GM12878 (cell line): Measurements from ENCODE around the gene ABHD8. TPM values are rescaled to one million over a fixed set of nuclear protein-coding genes. Genes with fewer than 3 reads are reported as not detected.
A peak's percentile ranks its signal among the peaks of the same experiment; 100 is the strongest.

ENCODE experiments used
- ATAC-seq: fragments of 200-7000 bp; cut with Tn5 transposase; 3 replicates; pipeline ENCODE4 v1.9.1; 2020; ENCODE audit warnings: mild to moderate bottlenecking, moderate library complexity
- Bru-seq: library from RNA; stranded (reverse); fragments of 400-500 nt; gene quantifications from one replicate; lab custom pipeline; 2021; lab: Mats Ljungman, UMichigan
- BruChase-seq, 2 experiments: library from RNA; stranded (reverse); fragments of 400-500 nt; gene quantifications; one replicate each; lab custom pipeline; 2021; lab: Mats Ljungman, UMichigan
- BruUV-seq: library from RNA; stranded (reverse); fragments of 400-500 nt; replicated peaks from 2 replicates; lab custom pipeline; 2021; lab: Mats Ljungman, UMichigan
- CTCF ChIA-PET: fragments of 300-600 bp; sonication (Branson Sonifier 250); formaldehyde crosslinking; extraction: SDS; loops from one replicate; lab custom pipeline; 2021; ENCODE audit warnings: inconsistent platforms; lab: Yijun Ruan, JAX
- POLR2A ChIA-PET: fragments of 350-600 bp; formaldehyde crosslinking; extraction: SDS; loops from one replicate; lab custom pipeline; 2021; ENCODE audit warnings: inconsistent platforms; lab: Charles Lee
- RAD21 ChIA-PET: fragments of 300-600 bp; sonication (Branson Sonifier 250); formaldehyde crosslinking; loops from one replicate; lab custom pipeline; 2023; ENCODE audit warnings: antibody characterized with exemption; ENCODE audit not compliant: unreplicated experiment; lab: Charles Lee
- SMC1A ChIA-PET: fragments of 300-600 bp; sonication (Branson Sonifier 250); formaldehyde crosslinking; loops from one replicate; lab custom pipeline; 2023; ENCODE audit not compliant: unreplicated experiment, uncharacterized antibody; lab: Charles Lee
- DNase-seq: peaks from one replicate; pipeline ENCODE4 v3.0.0-alpha.2; 2011; ENCODE audit warnings: low read depth, low spot score
- FAIRE-seq: peaks from 3 replicates; lab custom pipeline; 2011; peaks lifted over from hg19 to GRCh38; lab: Jason Lieb, UNC
- H2AFZ ChIP-seq: 2 replicates; pipeline ENCODE4 v1.6.0; 2011; ENCODE audit warnings: low read depth, low read length, control low read depth; ENCODE audit not compliant: control insufficient read depth
- H3K27ac ChIP-seq: 2 replicates; pipeline ENCODE4 v1.5.1; 2011; ENCODE audit warnings: control low read depth; ENCODE audit not compliant: control insufficient read depth, insufficient read depth
- H3K27me3 ChIP-seq, 2 experiments: replicated peaks in 1 of 2; 2 replicates each; pipeline versions ENCODE4 v1.6.0 to v1.6.1; 2011; ENCODE audit warnings: low read length in 1 of 2; ENCODE audit not compliant: control insufficient read depth in 2 of 2, insufficient read depth in 2 of 2
- H3K36me3 ChIP-seq, 2 experiments: 2 replicates each; pipeline ENCODE4 v1.5.1; 2011; ENCODE audit warnings: low read length in 1 of 2; ENCODE audit not compliant: control insufficient read depth in 2 of 2, insufficient read depth in 2 of 2
- H3K4me1 ChIP-seq: 2 replicates; pipeline ENCODE4 v1.6.1; 2011; ENCODE audit warnings: mild to moderate bottlenecking, low read length, moderate library complexity, mixed read lengths; ENCODE audit not compliant: control insufficient read depth, insufficient read depth
- H3K4me2 ChIP-seq: 2 replicates; pipeline ENCODE4 v1.6.0; 2011; ENCODE audit warnings: control low read depth; ENCODE audit not compliant: control insufficient read depth, insufficient read depth
- H3K4me3 ChIP-seq: fragments of 200-600 bp; sonication (generic); 2 replicates; pipeline ENCODE4 v1.5.1; 2016
- H3K79me2 ChIP-seq: 2 replicates; pipeline ENCODE4 v1.6.0; 2011; ENCODE audit warnings: low read length; ENCODE audit not compliant: control insufficient read depth, insufficient read depth
- H3K9ac ChIP-seq: 2 replicates; pipeline ENCODE4 v1.8.0; 2011; ENCODE audit warnings: low read length, control low read depth, mixed read lengths; ENCODE audit not compliant: control insufficient read depth, insufficient read depth
- H3K9me3 ChIP-seq: replicated peaks from 3 replicates; pipeline ENCODE4 v1.5.1; 2011; ENCODE audit warnings: mild to moderate bottlenecking, low read length; ENCODE audit not compliant: control insufficient read depth, insufficient read depth
- H4K20me1 ChIP-seq: 2 replicates; pipeline ENCODE4 v1.6.0; 2011; ENCODE audit not compliant: control insufficient read depth, insufficient read depth
- CBFB ChIP-seq: IDR thresholded peaks from 2 replicates; pipeline ENCODE4 v1.6.1; 2016; ENCODE audit warnings: antibody characterized with exemption, low read depth
- CBX3 ChIP-seq: fragments of 200-600 bp; sonication (generic); IDR thresholded peaks from 2 replicates; pipeline ENCODE4 v1.6.1; 2016; ENCODE audit warnings: low read depth, borderline replicate concordance
- CHD2 ChIP-seq: IDR thresholded peaks from 2 replicates; pipeline ENCODE4 v1.6.1; 2011; ENCODE audit warnings: low read depth, low read length, improper control_type of control experiment, borderline replicate concordance
- KLF5 ChIP-seq: fragments of 450-650 bp; IDR thresholded peaks from 2 replicates; pipeline ENCODE4 v1.6.1; 2014; ENCODE audit warnings: mild to moderate bottlenecking; ENCODE audit not compliant: partially characterized antibody
- MEF2A ChIP-seq: IDR thresholded peaks from 2 replicates; pipeline ENCODE4 v1.6.1; 2011; ENCODE audit warnings: low read depth, mild to moderate bottlenecking, low read length, moderate library complexity; ENCODE audit not compliant: insufficient read depth
- RBBP5 ChIP-seq: fragments of 200-600 bp; sonication (generic); conservative IDR thresholded peaks from 2 replicates; pipeline ENCODE4 v1.6.1; 2016
- RFX5 ChIP-seq: IDR thresholded peaks from 2 replicates; pipeline ENCODE4 v1.6.1; 2011; ENCODE audit warnings: low read depth, low read length, improper control_type of control experiment
- SIX5 ChIP-seq: IDR thresholded peaks from 2 replicates; pipeline ENCODE4 v1.6.1; 2011; ENCODE audit warnings: mild to moderate bottlenecking, low read depth, low read length, moderate library complexity; ENCODE audit not compliant: severe bottlenecking
- ZBED1 ChIP-seq: IDR thresholded peaks from 2 replicates; pipeline ENCODE4 v1.6.1; 2016; ENCODE audit warnings: borderline replicate concordance
- ZNF274 ChIP-seq: IDR thresholded peaks from one replicate; pipeline ENCODE4 v1.8.0; 2011; ENCODE audit not compliant: insufficient read length, insufficient read depth
- ZZZ3 ChIP-seq: IDR thresholded peaks from 2 replicates; pipeline ENCODE4 v1.6.1; 2011; ENCODE audit warnings: low read depth; ENCODE audit not compliant: control insufficient read depth, insufficient read length
- WGBS: methylation state at CpG from one replicate; pipeline ENCODE4 v1.1.6; 2016; ENCODE audit warnings: low lambda C conversion rate; ENCODE audit not compliant: insufficient replicate concordance, insufficient coverage; ENCODE audit errors: missing lambda C conversion rate; 5-methylcytosine and 5-hydroxymethylcytosine counted together
- in situ Hi-C: fragments of 300-500 bp; cut with MboI; formaldehyde crosslinking; loops from 9 replicates; pipeline ENCODE4 v1.14.3; 2018; ENCODE audit warnings: mixed read lengths
- intact Hi-C: fragments of 100-400 bp; cut with micrococcal nuclease; formaldehyde crosslinking; loops from one replicate; pipeline ENCODE4 v1.14.2; 2022; ENCODE audit not compliant: unreplicated experiment
- long read RNA-seq, 2 experiments: library from polyadenylated mRNA; unstranded; transcript quantifications; one replicate each; pipeline ENCODE4 v2.0.0, GENCODE V29; 2019 to 2020
- polyA minus RNA-seq, 3 experiments: library from RNA; depleted of rRNA, polyadenylated mRNA; stranded (reverse); fragments of >200 nt; gene quantifications; 2 replicates each; pipeline ENCODE4 v1.2.3, GENCODE V29; 2011
- polyA plus RNA-seq, 11 experiments: library from polyadenylated mRNA; depleted of rRNA in 4 of 11; unstranded in 6 of 11; stranded (reverse) in 5 of 11; fragments of >200 nt; fragmentation: Nextera tagmentation in 4 of 11; fragmentation: Illumina TruSeq in 1 of 11; extraction: Ambion mirVana in 4 of 11; extraction: Trizol in 1 of 11; gene quantifications; 1 replicate in 1 of 11; 2 replicates in 10 of 11; pipeline versions ENCODE4 v1.2.1 to v1.2.3, GENCODE V29; 2011 to 2016; ENCODE audit warnings: inconsistent platforms in 2 of 11, missing spikeins in 2 of 11, low read depth in 1 of 11
- total RNA-seq, 4 experiments: library from RNA; depleted of rRNA in 3 of 4; stranded (reverse); fragments of >200 nt in 3 of 4; fragmentation: Illumina TruSeq in 1 of 4; extraction: Trizol in 1 of 4; gene quantifications; 2 replicates each; pipeline versions ENCODE4 v1.2.1 to v1.2.3, GENCODE V29; 2013 to 2021
- TF ChIP-seq, protein P1 (sequence below): fragments of 450-650 bp; IDR thresholded peaks from 2 replicates; pipeline ENCODE4 v1.6.1; 2017; ENCODE audit warnings: antibody characterized with exemption, mild to moderate bottlenecking, moderate library complexity
- TF ChIP-seq, protein P2 (sequence below): fragments of 450-650 bp; IDR thresholded peaks from 2 replicates; pipeline ENCODE4 v1.6.1; 2016; ENCODE audit warnings: mild to moderate bottlenecking

ABHD8 gene, protein sequence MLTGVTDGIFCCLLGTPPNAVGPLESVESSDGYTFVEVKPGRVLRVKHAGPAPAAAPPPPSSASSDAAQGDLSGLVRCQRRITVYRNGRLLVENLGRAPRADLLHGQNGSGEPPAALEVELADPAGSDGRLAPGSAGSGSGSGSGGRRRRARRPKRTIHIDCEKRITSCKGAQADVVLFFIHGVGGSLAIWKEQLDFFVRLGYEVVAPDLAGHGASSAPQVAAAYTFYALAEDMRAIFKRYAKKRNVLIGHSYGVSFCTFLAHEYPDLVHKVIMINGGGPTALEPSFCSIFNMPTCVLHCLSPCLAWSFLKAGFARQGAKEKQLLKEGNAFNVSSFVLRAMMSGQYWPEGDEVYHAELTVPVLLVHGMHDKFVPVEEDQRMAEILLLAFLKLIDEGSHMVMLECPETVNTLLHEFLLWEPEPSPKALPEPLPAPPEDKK
- 7.8 and 8.0 TPM in 2 replicates for total RNA-seq (2013; cell fraction: nucleolus; rRNA removed)
- total RNA-seq (2014; rRNA removed) = 8.8 and 12.0 TPM in 2 replicates
- total RNA-seq (2014; rRNA removed; fragmentation: Illumina TruSeq; extraction: Trizol) = 2.1 TPM in 2 replicates
- 10.0 and 13.1 TPM in 2 replicates for total RNA-seq (2021)
- polyA plus RNA-seq (2011; ENCODE audit: low read depth) = 2.4 TPM
- polyA plus RNA-seq (2011; rRNA removed) = 1.6 and 3.5 TPM in 2 replicates
- 6.7 and 12.3 TPM in 2 replicates for polyA plus RNA-seq (2011; cell fraction: cytosol; rRNA removed)
- polyA plus RNA-seq (2011; cell fraction: nucleus; rRNA removed) = 4.7 TPM in 2 replicates
- polyA plus RNA-seq (2012) = 8.8 TPM in 2 replicates
- 0.55 and 1.5 TPM in 2 replicates for polyA plus RNA-seq (2014; fragmentation: Illumina TruSeq; extraction: Trizol)
- polyA plus RNA-seq (2014; fragmentation: Nextera tagmentation; extraction: Ambion mirVana) = under 1 TPM; 0.03 to 0.04 TPM
- polyA plus RNA-seq (2014; rRNA removed) = 11.8 and 13.1 TPM in 2 replicates
- polyA plus RNA-seq (2016; fragmentation: Nextera tagmentation; extraction: Ambion mirVana) = 10 to 100 TPM in 1 of 2 experiments, 1 to 10 TPM in 1; 8.4 to 12.5 TPM
- 4.5 and 6.7 TPM in 2 replicates for polyA minus RNA-seq (2011; rRNA and poly(A)+ RNA removed)
- 3.4 and 5.3 TPM in 2 replicates for polyA minus RNA-seq (2011; cell fraction: cytosol; rRNA and poly(A)+ RNA removed)
- polyA minus RNA-seq (2011; cell fraction: nucleus; rRNA and poly(A)+ RNA removed) = 3.6 and 4.4 TPM in 2 replicates
- percentile 57 among the genes with signal in this experiment for Bru-seq, nascent RNA
- percentile 52 among the genes with signal in this experiment for BruChase-seq, experiment 1, labeled RNA remaining after a 6-hour chase
- percentile 55 among the genes with signal in this experiment for BruChase-seq, experiment 2, labeled RNA remaining after a 2-hour chase
- long read RNA-seq, experiment 1, transcript ABHD8-201 (5 exons, 2,090 nt) = major isoform, 11 of 12 reads
- long read RNA-seq, experiment 1, partial matches to known transcripts = 0 of 12 reads
- long read RNA-seq, experiment 1, other reads (novel, unspliced or antisense) = 1 of 12 reads
- long read RNA-seq, experiment 2 = 0 reads

DNA sequence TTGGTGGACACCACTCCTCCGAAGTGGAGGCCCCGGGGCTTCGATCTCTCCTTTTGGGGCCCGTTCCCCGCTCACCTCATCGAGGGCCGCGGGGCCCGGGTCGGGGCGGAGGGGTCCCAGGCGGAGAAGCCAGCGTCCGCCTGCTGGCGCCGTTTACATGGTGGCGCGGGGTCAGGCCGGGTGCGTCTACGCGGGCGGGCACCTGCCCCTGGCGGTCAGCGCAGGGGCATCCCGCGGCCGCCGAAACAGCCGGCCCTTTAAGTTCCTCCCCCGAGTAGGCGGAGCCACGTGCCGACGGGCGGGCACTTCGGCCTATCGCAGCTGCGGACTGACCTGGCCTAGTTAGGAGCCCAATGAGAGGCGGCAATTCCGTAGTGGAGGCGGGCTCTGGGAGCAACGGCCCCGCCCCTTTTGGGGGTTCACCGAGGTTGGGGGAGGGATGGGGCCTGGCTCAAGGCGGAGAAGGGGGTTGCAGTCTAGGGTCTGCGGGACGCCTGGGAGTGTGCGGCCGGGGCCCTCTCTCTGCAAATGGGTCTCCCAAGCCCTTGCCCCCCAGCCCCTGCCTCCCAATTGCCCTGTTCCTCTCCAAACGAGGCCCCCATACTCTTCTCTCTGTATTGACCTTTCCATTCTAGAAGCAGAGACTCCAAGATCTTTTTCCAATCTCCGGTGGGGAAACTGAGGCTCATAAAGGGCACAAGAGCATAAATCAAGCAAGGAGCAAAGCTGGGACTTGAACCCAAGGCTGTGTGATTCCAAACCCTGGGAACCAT lies at the start of gene ABHD8:
TSS of gene ABHD8 (minus strand) at position 259 of the 773 bp plus-strand sequence. CDS start 1,809 bp downstream, outside the sequence.
- H3K9ac ChIP-seq = peak within 1 kb of the TSS; percentile 73
- H3K79me2 ChIP-seq = peaks cover 11% of the 10 kb centered on the region
- no peaks in the 10 kb centered on the region for H3K36me3 ChIP-seq
- SMC1A ChIA-PET = interaction anchor here (0.7 to 1.7 kb wide), 6 partner anchors 11 to 229 kb away, joined by 3 to 4 read pairs (median 3); partner anchors contain the start of genes BABAM1 and USE1
- H3K4me2 ChIP-seq = peak within 1 kb of the TSS; percentile 97
- peak; percentile 89 for ATAC-seq
- no peaks in the 10 kb centered on the region; the same call in 2 of the 3 replicates for H3K9me3 ChIP-seq
- H4K20me1 ChIP-seq = no peaks in the 10 kb centered on the region
- no peaks in the 10 kb centered on the region for H3K27me3 ChIP-seq
- WGBS = 1% methylated on average over 52 of the region's 52 CpGs
- H3K27ac ChIP-seq = peak within 1 kb of the TSS; percentile 69
- FAIRE-seq = peak; percentile 73
- peak within 1 kb of the TSS; percentile 70 for H2AFZ ChIP-seq
- H3K4me1 ChIP-seq = peaks cover 16% of the 10 kb centered on the region
- in situ Hi-C loops (no loop called here), intact Hi-C loops (loop anchor here (10.0 kb wide), 1 partner anchor 409 kb away; no protein-coding TSS in a partner anchor)
- RAD21 ChIA-PET = interaction anchor here (0.7 to 1.5 kb wide), 6 partner anchors 9 to 86 kb away, joined by 3 to 7 read pairs (median 4); partner anchors contain the start of gene BABAM1
- CTCF ChIA-PET = interaction anchor here (0.7 to 5.0 kb wide), 9 partner anchors 10 to 236 kb away, joined by 3 to 43 read pairs (median 4); partner anchors contain the start of genes ANO8, BABAM1 and CCDC194
- peak; percentile 72 for DNase-seq
- BruUV-seq = no TSS peak
- peak within 1 kb of the TSS; percentile 96 for H3K4me3 ChIP-seq
- POLR2A ChIA-PET = interaction anchor here (0.8 to 2.9 kb wide), 6 partner anchors 11 to 103 kb away, joined by 3 to 12 read pairs (median 4); partner anchors contain the start of genes ANO8, BABAM1, BST2 and OCEL1
- TF ChIP-seq ZBED1 (no peak), SIX5 (no peak), KLF5 (no peak), ZZZ3 (no peak), CHD2 (peak; percentile 93), MEF2A (no peak), ZNF274 (no peak), CBX3 (no peak), CBFB (no peak), RBBP5 (no peak), RFX5 (no peak)
- TF ChIP-seq, protein P1, sequence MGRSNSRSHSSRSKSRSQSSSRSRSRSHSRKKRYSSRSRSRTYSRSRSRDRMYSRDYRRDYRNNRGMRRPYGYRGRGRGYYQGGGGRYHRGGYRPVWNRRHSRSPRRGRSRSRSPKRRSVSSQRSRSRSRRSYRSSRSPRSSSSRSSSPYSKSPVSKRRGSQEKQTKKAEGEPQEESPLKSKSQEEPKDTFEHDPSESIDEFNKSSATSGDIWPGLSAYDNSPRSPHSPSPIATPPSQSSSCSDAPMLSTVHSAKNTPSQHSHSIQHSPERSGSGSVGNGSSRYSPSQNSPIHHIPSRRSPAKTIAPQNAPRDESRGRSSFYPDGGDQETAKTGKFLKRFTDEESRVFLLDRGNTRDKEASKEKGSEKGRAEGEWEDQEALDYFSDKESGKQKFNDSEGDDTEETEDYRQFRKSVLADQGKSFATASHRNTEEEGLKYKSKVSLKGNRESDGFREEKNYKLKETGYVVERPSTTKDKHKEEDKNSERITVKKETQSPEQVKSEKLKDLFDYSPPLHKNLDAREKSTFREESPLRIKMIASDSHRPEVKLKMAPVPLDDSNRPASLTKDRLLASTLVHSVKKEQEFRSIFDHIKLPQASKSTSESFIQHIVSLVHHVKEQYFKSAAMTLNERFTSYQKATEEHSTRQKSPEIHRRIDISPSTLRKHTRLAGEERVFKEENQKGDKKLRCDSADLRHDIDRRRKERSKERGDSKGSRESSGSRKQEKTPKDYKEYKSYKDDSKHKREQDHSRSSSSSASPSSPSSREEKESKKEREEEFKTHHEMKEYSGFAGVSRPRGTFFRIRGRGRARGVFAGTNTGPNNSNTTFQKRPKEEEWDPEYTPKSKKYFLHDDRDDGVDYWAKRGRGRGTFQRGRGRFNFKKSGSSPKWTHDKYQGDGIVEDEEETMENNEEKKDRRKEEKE = no peak
- TF ChIP-seq, protein P2, sequence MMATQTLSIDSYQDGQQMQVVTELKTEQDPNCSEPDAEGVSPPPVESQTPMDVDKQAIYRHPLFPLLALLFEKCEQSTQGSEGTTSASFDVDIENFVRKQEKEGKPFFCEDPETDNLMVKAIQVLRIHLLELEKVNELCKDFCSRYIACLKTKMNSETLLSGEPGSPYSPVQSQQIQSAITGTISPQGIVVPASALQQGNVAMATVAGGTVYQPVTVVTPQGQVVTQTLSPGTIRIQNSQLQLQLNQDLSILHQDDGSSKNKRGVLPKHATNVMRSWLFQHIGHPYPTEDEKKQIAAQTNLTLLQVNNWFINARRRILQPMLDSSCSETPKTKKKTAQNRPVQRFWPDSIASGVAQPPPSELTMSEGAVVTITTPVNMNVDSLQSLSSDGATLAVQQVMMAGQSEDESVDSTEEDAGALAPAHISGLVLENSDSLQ = peak; percentile 99
